Bronchial epithelial cell (primary cell): ENCODE data around the gene C13orf42. TPM values are rescaled to one million over a fixed set of nuclear protein-coding genes. Genes with fewer than 3 reads are reported as not detected.
A peak's percentile ranks its signal among the peaks of the same experiment; 100 is the strongest.
"Not testable (repeated sequence)": the region's sequence is repeated elsewhere in the genome, so short reads cannot be mapped to it uniquely, and the experiment has no call there.

ENCODE experiments used
- DNase-seq: peaks from one replicate; pipeline ENCODE4 v3.0.0-alpha.2; 2010; ENCODE audit warnings: low read depth
- FAIRE-seq: peaks from 2 replicates; lab custom pipeline; 2011; peaks lifted over from hg19 to GRCh38; lab: Jason Lieb, UNC
- H3K27me3 ChIP-seq: 2 replicates; pipeline ENCODE4 v1.5.1; 2011; ENCODE audit warnings: low read length; ENCODE audit not compliant: control insufficient read depth, insufficient read depth
- H3K36me3 ChIP-seq: 2 replicates; pipeline ENCODE4 v1.5.1; 2011; ENCODE audit warnings: low read length; ENCODE audit not compliant: control insufficient read depth, insufficient read depth
- H3K4me3 ChIP-seq: 2 replicates; pipeline ENCODE4 v1.5.1; 2011; ENCODE audit warnings: mild to moderate bottlenecking, low read depth, low read length, control low read depth
- CTCF ChIP-seq: IDR thresholded peaks from 2 replicates; pipeline ENCODE4 v1.5.1; 2011; ENCODE audit warnings: mild to moderate bottlenecking, moderate library complexity, low read length, control low read depth, inconsistent platforms; ENCODE audit not compliant: insufficient read depth, severe bottlenecking
- total RNA-seq: library from RNA; depleted of rRNA; stranded (reverse); fragments of >200 nt; gene quantifications from 2 replicates; pipeline ENCODE4 v1.2.1, GENCODE V29; 2014

C13orf42 gene
- total RNA-seq, 1 donor from 2014 or later = not detected

GRCh38 chr13:51134763-51135365 is 23.8 kb upstream of the C13orf42 start:
- no peak overlapping the region for H3K4me3 ChIP-seq
- FAIRE-seq = no peak
- H3K27me3 ChIP-seq = peaks cover 2% of the 10 kb centered on the region
- DNase-seq = no peak
- H3K36me3 ChIP-seq = no peaks in the 10 kb centered on the region
- TF ChIP-seq CTCF = no peak

GRCh38 chr13:51130348-51130747 is 19.3 kb upstream of the C13orf42 start:
- DNase-seq (no peak), FAIRE-seq (no peak)
- Histone ChIP-seq H3K27me3 (peaks cover 2% of the 10 kb centered on the region), H3K4me3 (no peak overlapping the region), H3K36me3 (no peaks in the 10 kb centered on the region)
- no peak for TF ChIP-seq CTCF

GRCh38 chr13:51125495-51126226 is 14.6 kb upstream of the C13orf42 start:
- FAIRE-seq = peak; percentile 18
- TF ChIP-seq CTCF = peak; percentile 84
- no peaks in the 10 kb centered on the region for H3K36me3 ChIP-seq
- H3K27me3 ChIP-seq = peaks cover 2% of the 10 kb centered on the region
- no peak overlapping the region for H3K4me3 ChIP-seq
- DNase-seq = peak; percentile 49

- no peak for FAIRE-seq
- H3K4me3 ChIP-seq = no peak overlapping the region
- peaks cover 2% of the 10 kb centered on the region for H3K27me3 ChIP-seq
- TF ChIP-seq CTCF = no peak
- H3K36me3 ChIP-seq = no peaks in the 10 kb centered on the region
- DNase-seq = no peak
These were observed 11.9 kb upstream of the C13orf42 start for GRCh38 chr13:51122868-51123566.

GRCh38 chr13:51120873-51121272 is 9.8 kb upstream of the C13orf42 start:
- H3K36me3 ChIP-seq, H3K27me3 ChIP-seq, FAIRE-seq, H3K4me3 ChIP-seq: not testable (repeated sequence)
- TF ChIP-seq CTCF = peak; percentile 37
- peak; percentile 4 for DNase-seq
